NCI-H1694 treated with DMSO at 0.1 percent for 48 hours (cell line): ENCODE data around the gene MYCBP.
"Not testable (repeated sequence)": the region's sequence is repeated elsewhere in the genome, so short reads cannot be mapped to it uniquely, and the experiment has no call there.

Experiments used
- DNase-seq: peaks from one replicate; lab custom pipeline; 2025; lab: John Stamatoyannopoulos, UW

MYCBP gene

GRCh38 chr1:38873027-38873969 lies at the start of gene MYCBP:
Gene MYCBP, minus strand, starts transcription at chr1:38873348. Its CDS starts 43 bp downstream, at chr1:38873305.
- peak; percentile 82 for DNase-seq

- no peak for DNase-seq
Measured at GRCh38 chr1:38919130-38919529, 46.0 kb upstream of the MYCBP start.

GRCh38 chr1:38918568-38918967 lies 45.4 kb upstream of the MYCBP start:
- no peak for DNase-seq

- no peak for DNase-seq
Measured at GRCh38 chr1:38917772-38918171, 44.6 kb upstream of the MYCBP start.

- no peak for DNase-seq
Measured at GRCh38 chr1:38917337-38917736, 44.2 kb upstream of the MYCBP start.

GRCh38 chr1:38915352-38915948 lies 42.3 kb upstream of the MYCBP start:
- DNase-seq: no peak

GRCh38 chr1:38914908-38915307 lies 41.8 kb upstream of the MYCBP start:
- DNase-seq: not testable (repeated sequence)

- DNase-seq: no peak
Measured at GRCh38 chr1:38908821-38909220, 35.7 kb upstream of the MYCBP start.

GRCh38 chr1:38905985-38906384 lies 32.8 kb upstream of the MYCBP start:
- DNase-seq: no peak

GRCh38 chr1:38899560-38899959 lies 26.4 kb upstream of the MYCBP start:
- no peak for DNase-seq

GRCh38 chr1:38898653-38899230 lies 25.6 kb upstream of the MYCBP start:
- DNase-seq: no peak

- no peak for DNase-seq
Measured at GRCh38 chr1:38896169-38896568, 23.0 kb upstream of the MYCBP start.

GRCh38 chr1:38892976-38893375 lies 19.8 kb upstream of the MYCBP start:
- DNase-seq: no peak

GRCh38 chr1:38891753-38892152 lies 18.6 kb upstream of the MYCBP start:
- no peak for DNase-seq

GRCh38 chr1:38889589-38889988 lies 16.4 kb upstream of the MYCBP start:
- no peak for DNase-seq

GRCh38 chr1:38888423-38889333 lies 15.5 kb upstream of the MYCBP start:
- no peak for DNase-seq

- no peak for DNase-seq
Measured at GRCh38 chr1:38885092-38885491, 11.9 kb upstream of the MYCBP start.

- DNase-seq: no peak
Measured at GRCh38 chr1:38881487-38881886, 8.3 kb upstream of the MYCBP start, which contains the start of gene GJA9. Gene GJA9, minus strand, starts transcription at chr1:38881587. Its CDS starts 5,489 bp downstream, at chr1:38876098.

GRCh38 chr1:38875811-38876210 lies 2.7 kb upstream of the MYCBP start:
- no peak for DNase-seq

GRCh38 chr1:38872401-38873026 lies 634 bp downstream of the MYCBP start:
- DNase-seq: no peak

- DNase-seq: no peak
Measured at GRCh38 chr1:38870996-38871395, 2.2 kb downstream of the MYCBP start.
